HG02885 (cell line): ENCODE results near the gene SENP7.

ENCODE experiments used
- ATAC-seq: cut with Tn5 transposase; IDR thresholded peaks from one replicate; pipeline ENCODE4 v1.9.1; 2021; ENCODE audit warnings: mild to moderate bottlenecking; ENCODE audit not compliant: unreplicated experiment, poor library complexity

The SENP7 gene

GRCh38 chr3:101281521-101282030 is 231.4 kb downstream of the SENP7 start:
- no peak for ATAC-seq

GRCh38 chr3:101279765-101280385 is 233.1 kb downstream of the SENP7 start:
- ATAC-seq, result no peak

GRCh38 chr3:101279162-101279561 is 233.8 kb downstream of the SENP7 start:
- no peak for ATAC-seq

GRCh38 chr3:101278727-101279126 is 234.3 kb downstream of the SENP7 start:
- ATAC-seq, result no peak
